KMS-11 (cell line): Measurements from ENCODE around the gene ITM2C.

ENCODE experiments used
- H2AFZ ChIP-seq: fragments of 200-600 bp; sonication (generic); 2 replicates; pipeline ENCODE4 v1.6.1; 2016; ENCODE audit warnings: antibody characterized with exemption, mixed run types, low read depth
- H3K27ac ChIP-seq: fragments of 200-600 bp; sonication (generic); 2 replicates; pipeline ENCODE4 v1.6.1; 2016; ENCODE audit warnings: mild to moderate bottlenecking, mixed run types
- H3K27me3 ChIP-seq: fragments of 200-600 bp; sonication (generic); 2 replicates; pipeline ENCODE4 v1.6.1; 2017; ENCODE audit warnings: mild to moderate bottlenecking, low read depth, mixed run types, moderate library complexity; ENCODE audit not compliant: insufficient read depth
- H3K36me3 ChIP-seq: fragments of 200-600 bp; sonication (generic); 2 replicates; pipeline ENCODE4 v1.6.1; 2017; ENCODE audit warnings: mild to moderate bottlenecking, mixed run types; ENCODE audit not compliant: insufficient read depth
- H3K4me1 ChIP-seq: fragments of 200-600 bp; sonication (generic); 2 replicates; pipeline ENCODE4 v1.6.1; 2016; ENCODE audit warnings: mild to moderate bottlenecking, low read depth, mixed run types; ENCODE audit not compliant: poor library complexity, severe bottlenecking
- H3K4me2 ChIP-seq: fragments of 200-600 bp; sonication (generic); 2 replicates; pipeline ENCODE4 v1.7.0; 2016; ENCODE audit warnings: mild to moderate bottlenecking, mixed run types
- H3K4me3 ChIP-seq: fragments of 200-600 bp; sonication (generic); IDR thresholded peaks from 2 replicates; pipeline ENCODE4 v1.6.1; 2017; ENCODE audit warnings: low read depth, low read length, mixed read lengths; ENCODE audit not compliant: insufficient read depth
- H3K79me2 ChIP-seq: fragments of 200-600 bp; sonication (generic); 2 replicates; pipeline ENCODE4 v1.6.1; 2016; ENCODE audit warnings: low read depth, mixed run types; ENCODE audit not compliant: insufficient read depth
- H3K9ac ChIP-seq: fragments of 200-600 bp; sonication (generic); 2 replicates; pipeline ENCODE4 v1.6.1; 2016; ENCODE audit warnings: mild to moderate bottlenecking, mixed run types
- H4K20me1 ChIP-seq: fragments of 200-600 bp; sonication (generic); 2 replicates; pipeline ENCODE4 v1.6.1; 2016; ENCODE audit warnings: mild to moderate bottlenecking, mixed run types; ENCODE audit not compliant: insufficient read depth
- TF ChIP-seq, protein P1 (sequence below): fragments of 200-600 bp; sonication (generic); conservative IDR thresholded peaks from 2 replicates; pipeline ENCODE4 v1.6.1; 2017; ENCODE audit warnings: low read depth, mild to moderate bottlenecking, antibody characterized with exemption, low read length, moderate library complexity, mixed read lengths

ITM2C gene

DNA sequence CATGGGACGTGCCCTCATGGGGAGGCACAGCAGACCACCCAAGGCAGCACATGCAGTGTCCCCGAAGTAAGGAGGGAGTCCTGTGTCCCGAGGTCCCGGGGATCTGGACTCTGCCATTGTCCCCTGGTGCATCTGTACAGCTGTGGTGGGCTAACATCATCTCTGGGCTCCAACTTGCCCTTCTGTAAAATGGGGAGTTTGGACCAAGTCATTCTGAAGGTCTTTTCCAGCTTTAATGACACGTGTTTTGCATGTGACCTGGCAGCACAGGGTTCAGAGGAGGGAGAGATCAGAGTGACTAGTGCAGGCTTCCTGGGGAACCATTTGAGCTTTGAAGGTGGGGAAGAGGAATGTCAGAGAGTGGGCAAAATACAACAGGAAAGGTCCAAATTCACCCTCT is 21.5 kb downstream of the ITM2C start:
- H2AFZ ChIP-seq, result no peak overlapping the region

DNA sequence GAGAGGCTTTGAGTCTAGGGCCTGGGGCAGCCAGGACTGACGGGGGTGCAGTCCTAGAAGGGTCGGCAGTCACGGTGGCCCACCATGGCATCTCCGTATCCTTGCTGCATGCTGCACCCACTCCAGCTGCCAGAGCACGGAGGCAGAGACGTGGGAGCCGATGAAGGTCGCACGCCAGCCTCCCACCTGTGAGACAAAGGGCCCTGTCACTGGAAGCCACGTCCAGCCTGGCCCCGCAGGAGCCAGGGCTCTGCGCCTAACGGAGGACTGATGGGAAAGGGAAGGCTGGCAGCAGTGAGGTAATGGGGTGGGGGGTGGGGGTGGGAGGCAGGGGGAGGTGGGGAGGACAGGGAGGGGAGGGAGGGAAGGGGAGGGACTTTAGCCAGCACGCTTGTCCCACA is 21.9 kb downstream of the ITM2C start:
- no peak overlapping the region for H2AFZ ChIP-seq
- H4K20me1 ChIP-seq, result no peaks in the 10 kb centered on the region
- H3K4me1 ChIP-seq, result peaks cover 65% of the 10 kb centered on the region
- H3K36me3 ChIP-seq, result no peaks in the 10 kb centered on the region
- no peak overlapping the region for H3K4me2 ChIP-seq
- no peaks in the 10 kb centered on the region for H3K79me2 ChIP-seq
- TF ChIP-seq, protein P1, sequence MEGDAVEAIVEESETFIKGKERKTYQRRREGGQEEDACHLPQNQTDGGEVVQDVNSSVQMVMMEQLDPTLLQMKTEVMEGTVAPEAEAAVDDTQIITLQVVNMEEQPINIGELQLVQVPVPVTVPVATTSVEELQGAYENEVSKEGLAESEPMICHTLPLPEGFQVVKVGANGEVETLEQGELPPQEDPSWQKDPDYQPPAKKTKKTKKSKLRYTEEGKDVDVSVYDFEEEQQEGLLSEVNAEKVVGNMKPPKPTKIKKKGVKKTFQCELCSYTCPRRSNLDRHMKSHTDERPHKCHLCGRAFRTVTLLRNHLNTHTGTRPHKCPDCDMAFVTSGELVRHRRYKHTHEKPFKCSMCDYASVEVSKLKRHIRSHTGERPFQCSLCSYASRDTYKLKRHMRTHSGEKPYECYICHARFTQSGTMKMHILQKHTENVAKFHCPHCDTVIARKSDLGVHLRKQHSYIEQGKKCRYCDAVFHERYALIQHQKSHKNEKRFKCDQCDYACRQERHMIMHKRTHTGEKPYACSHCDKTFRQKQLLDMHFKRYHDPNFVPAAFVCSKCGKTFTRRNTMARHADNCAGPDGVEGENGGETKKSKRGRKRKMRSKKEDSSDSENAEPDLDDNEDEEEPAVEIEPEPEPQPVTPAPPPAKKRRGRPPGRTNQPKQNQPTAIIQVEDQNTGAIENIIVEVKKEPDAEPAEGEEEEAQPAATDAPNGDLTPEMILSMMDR, result no peak
- no peak overlapping the region for H3K4me3 ChIP-seq
- no peak overlapping the region for H3K27ac ChIP-seq
- H3K9ac ChIP-seq, result no peak overlapping the region
- H3K27me3 ChIP-seq, result no peaks in the 10 kb centered on the region

More for the DNA sequence above, 21.5 kb downstream of the ITM2C start:
- no peaks in the 10 kb centered on the region for H3K79me2 ChIP-seq
- no peaks in the 10 kb centered on the region for H3K36me3 ChIP-seq
- H3K27me3 ChIP-seq, result no peaks in the 10 kb centered on the region
- H3K4me1 ChIP-seq, result peaks cover 60% of the 10 kb centered on the region
- no peak overlapping the region for H3K9ac ChIP-seq
- no peaks in the 10 kb centered on the region for H4K20me1 ChIP-seq
- H3K27ac ChIP-seq, result no peak overlapping the region
- TF ChIP-seq, protein P1, result no peak
- H3K4me2 ChIP-seq, result no peak overlapping the region
- no peak overlapping the region for H3K4me3 ChIP-seq

DNA sequence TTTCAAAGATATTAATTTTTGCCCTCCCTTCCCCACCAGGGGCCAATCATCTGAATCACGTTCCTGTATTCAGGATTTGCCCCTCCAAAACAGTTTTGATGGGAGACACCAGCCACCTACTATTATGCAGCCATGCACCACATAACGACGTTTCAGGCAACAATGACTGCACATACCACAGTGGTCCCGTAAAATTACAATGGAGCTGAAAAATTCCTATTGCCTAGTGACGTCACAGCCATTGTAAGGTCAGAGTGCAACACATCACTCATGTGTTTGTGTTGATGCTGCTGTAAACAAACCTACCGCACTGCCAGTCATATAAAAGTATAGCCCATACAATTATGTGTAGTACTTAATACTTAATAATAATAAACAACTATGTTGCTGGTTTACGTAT is 22.6 kb downstream of the ITM2C start:
- H4K20me1 ChIP-seq, result no peaks in the 10 kb centered on the region
- TF ChIP-seq, protein P1, result no peak
- H3K9ac ChIP-seq, result no peak overlapping the region
- H3K27me3 ChIP-seq, result no peaks in the 10 kb centered on the region
- H3K36me3 ChIP-seq, result no peaks in the 10 kb centered on the region
- H3K4me2 ChIP-seq, result no peak overlapping the region
- H3K4me1 ChIP-seq, result peaks cover 72% of the 10 kb centered on the region
- H3K79me2 ChIP-seq, result no peaks in the 10 kb centered on the region
- no peak overlapping the region for H3K27ac ChIP-seq
- H2AFZ ChIP-seq, result no peak overlapping the region
- H3K4me3 ChIP-seq, result no peak overlapping the region

DNA sequence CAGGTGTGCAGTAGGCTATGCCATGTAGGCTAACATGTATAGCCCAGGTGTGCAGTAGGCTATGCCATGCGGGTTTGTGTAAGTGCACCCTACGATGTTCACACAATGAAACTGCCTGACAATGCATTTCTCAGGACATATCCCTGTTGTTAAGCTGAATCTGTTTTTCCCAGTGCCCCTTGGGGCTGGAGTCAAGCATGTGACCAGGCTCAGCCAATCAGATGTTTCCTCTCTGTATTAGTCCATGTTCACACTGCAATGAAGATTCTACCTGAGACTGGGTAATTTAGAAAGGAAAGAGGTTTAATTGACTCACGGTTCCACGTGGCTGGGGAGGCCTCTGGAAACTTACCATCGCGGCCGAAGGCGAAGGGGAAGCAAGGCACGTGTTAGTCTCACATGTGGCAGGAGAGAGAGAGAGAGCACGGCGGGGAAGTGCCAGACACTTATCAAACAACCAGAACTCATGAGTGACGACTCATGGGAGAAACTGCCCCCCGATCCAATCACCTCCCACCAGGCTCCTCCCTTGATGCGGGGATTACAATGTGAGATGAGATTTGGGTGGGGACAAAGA is 24.2 kb downstream of the ITM2C start:
- Histone ChIP-seq H3K79me2 (no peaks in the 10 kb centered on the region), H3K36me3 (no peaks in the 10 kb centered on the region), H3K9ac (no peak overlapping the region), H3K27me3 (no peaks in the 10 kb centered on the region), H2AFZ (no peak overlapping the region), H3K27ac (no peak overlapping the region), H3K4me1 (peaks cover 72% of the 10 kb centered on the region), H3K4me3 (no peak overlapping the region), H4K20me1 (no peaks in the 10 kb centered on the region), H3K4me2 (peak overlapping the region; percentile 9; the same call in 1 of the 2 replicates)
- TF ChIP-seq, protein P1, result no peak
